GM19240 (cell line): Measurements from ENCODE around the gene HOXC10.
A peak's percentile ranks its signal among the peaks of the same experiment; 100 is the strongest.

ENCODE experiments used
- DNase-seq: peaks from one replicate; pipeline ENCODE4 v3.0.0; 2011; ENCODE audit warnings: low spot score; ENCODE audit not compliant: insufficient read length

Gene HOXC10

DNA sequence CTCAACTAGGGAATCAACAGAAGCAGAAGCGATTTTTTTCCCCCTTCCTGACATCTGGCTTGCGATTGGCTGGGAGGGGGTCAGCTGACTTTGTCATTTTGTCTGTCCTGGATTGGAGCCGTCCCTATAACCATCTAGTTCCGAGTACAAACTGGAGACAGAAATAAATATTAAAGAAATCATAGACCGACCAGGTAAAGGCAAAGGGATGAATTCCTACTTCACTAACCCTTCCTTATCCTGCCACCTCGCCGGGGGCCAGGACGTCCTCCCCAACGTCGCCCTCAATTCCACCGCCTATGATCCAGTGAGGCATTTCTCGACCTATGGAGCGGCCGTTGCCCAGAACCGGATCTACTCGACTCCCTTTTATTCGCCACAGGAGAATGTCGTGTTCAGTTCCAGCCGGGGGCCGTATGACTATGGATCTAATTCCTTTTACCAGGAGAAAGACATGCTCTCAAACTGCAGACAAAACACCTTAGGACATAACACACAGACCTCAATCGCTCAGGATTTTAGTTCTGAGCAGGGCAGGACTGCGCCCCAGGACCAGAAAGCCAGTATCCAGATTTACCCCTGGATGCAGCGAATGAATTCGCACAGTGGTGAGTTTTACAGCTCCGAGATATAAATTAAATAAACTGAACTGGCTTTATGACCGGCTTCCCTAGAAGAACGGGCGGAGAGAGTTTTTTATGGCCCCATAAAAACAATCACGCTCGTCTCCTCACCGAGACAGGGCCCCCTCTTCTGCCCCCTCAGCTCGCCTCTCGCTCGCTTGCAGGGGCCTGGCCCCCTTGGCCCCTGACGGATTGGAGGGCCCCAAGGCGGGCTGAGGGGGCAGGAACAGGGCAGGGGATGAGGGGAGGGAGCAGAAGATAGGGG lies 43.6 kb downstream of the HOXC10 start, which contains the start of gene HOXC6:
HOXC6 (plus strand) TSS at position 127 of the 888 bp plus-strand sequence; CDS start at position 209, 82 bp downstream.
- no peak for DNase-seq

DNA sequence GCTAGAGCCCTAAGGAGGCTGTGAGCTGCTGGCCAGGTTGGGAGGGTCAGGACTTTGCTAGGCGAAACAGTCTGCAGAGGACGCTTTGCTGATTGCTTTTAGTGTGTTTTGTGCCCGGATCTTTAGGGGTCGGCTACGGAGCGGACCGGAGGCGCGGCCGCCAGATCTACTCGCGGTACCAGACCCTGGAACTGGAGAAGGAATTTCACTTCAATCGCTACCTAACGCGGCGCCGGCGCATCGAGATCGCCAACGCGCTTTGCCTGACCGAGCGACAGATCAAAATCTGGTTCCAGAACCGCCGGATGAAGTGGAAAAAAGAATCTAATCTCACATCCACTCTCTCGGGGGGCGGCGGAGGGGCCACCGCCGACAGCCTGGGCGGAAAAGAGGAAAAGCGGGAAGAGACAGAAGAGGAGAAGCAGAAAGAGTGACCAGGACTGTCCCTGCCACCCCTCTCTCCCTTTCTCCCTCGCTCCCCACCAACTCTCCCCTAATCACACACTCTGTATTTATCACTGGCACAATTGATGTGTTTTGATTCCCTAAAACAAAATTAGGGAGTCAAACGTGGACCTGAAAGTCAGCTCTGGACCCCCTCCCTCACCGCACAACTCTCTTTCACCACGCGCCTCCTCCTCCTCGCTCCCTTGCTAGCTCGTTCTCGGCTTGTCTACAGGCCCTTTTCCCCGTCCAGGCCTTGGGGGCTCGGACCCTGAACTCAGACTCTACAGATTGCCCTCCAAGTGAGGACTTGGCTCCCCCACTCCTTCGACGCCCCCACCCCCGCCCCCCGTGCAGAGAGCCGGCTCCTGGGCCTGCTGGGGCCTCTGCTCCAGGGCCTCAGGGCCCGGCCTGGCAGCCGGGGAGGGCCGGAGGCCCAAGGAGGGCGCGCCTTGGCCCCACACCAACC lies 44.8 kb downstream of the HOXC10 start:
- no peak for DNase-seq

DNA sequence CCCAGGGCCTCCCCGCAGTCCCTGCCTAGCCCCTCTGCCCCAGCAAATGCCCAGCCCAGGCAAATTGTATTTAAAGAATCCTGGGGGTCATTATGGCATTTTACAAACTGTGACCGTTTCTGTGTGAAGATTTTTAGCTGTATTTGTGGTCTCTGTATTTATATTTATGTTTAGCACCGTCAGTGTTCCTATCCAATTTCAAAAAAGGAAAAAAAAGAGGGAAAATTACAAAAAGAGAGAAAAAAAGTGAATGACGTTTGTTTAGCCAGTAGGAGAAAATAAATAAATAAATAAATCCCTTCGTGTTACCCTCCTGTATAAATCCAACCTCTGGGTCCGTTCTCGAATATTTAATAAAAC lies 45.5 kb downstream of the HOXC10 start:
- DNase-seq = no peak

GRCh38 chr12:54030889-54031471 lies 46.0 kb downstream of the HOXC10 start:
- no peak for DNase-seq

- no peak for DNase-seq
Measured at GRCh38 chr12:54031480-54031879, 46.5 kb downstream of the HOXC10 start.

DNA sequence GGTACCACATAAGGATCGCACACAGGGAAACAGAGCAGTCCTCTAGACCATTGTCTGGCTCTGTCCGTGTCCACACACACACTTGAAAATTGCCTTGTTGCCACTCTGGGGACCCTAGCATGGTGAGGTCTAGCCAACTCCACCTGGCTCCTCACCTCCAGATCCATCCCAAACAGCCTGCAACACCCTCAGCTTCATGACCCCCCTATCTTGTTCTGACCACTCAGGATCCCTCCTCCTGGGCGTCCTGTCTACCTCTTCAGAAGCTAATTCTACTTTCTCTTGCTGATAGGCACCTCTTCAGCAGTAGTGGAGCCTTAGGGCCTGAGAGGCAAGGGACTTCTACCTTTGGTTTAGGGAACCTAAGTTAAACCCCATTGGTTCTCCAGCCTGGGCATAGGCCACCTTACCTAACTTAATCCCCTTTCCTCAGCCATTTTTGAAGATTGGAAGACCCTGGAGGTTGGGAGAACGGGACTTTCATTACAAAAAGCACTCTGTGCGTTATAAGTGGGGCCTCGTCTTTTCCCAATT lies 47.2 kb downstream of the HOXC10 start:
- no peak for DNase-seq

- DNase-seq = peak; percentile 69
Measured at GRCh38 chr12:54032627-54033100, 47.7 kb downstream of the HOXC10 start, which contains the start of gene HOXC5. HOXC5 (plus strand) TSS chr12:54033050; CDS start chr12:54033123, 73 bp downstream.

- DNase-seq = no peak
Measured at GRCh38 chr12:54033106-54033979, 48.4 kb downstream of the HOXC10 start.

DNA sequence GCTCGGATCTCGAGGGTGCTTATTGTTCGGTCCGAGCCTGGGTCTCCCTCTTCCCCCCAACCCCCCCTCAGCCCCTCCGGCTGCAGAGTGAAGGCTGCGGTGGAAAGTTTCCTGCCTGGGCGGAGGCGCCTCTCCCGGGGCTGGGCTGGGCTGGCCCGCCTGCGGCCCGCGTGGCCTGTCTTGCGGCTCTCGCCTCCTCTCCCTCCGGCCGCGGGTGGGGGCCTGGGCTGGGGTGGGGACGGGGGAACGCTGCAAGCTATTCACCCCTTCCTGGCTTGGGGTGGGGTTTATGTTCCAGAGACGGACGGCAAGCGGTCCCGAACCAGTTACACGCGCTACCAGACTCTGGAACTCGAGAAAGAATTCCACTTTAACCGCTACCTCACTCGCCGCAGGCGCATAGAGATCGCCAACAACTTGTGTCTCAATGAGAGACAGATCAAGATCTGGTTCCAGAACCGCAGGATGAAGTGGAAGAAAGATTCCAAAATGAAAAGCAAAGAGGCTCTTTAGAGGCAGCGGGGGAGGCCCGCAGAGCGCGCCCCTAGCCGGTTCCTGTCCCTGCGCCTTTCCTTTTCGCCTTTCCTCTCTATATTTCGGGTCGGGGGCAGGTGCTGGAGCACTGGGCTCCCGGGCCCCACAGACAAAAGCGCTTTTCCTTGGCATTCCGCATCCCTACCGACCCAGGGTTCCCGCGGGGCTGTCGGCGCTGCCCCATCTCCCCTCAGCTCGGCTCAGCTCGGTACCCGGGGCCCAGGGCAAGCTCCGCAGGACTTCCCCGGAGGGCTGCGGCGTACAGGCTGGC lies 49.2 kb downstream of the HOXC10 start:
- DNase-seq = no peak

DNA sequence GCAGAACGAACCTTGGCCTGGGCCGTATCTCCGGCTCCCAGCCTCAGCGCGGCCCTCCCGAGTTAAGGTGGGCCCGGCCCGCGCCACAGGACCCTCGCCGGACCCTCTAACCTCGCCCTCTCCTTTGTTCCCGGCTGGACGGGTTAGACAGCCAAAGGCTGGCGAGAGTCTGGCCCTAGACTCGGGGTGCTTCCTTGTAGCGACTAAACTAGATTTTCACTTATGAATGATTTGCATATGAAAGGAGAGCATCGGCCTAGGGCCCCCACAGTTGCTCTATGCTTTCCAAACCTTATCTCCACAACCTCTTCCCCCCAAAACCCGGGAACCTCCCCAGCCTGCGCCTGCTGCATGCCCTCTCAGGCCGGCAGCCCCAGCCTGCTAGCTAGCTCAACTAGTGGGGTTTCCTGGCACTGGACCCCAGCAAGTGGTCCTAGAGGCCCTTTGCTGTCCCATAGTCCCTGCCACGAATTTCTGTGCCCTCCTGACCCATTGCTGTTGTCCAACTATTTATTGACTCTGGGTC lies 49.9 kb downstream of the HOXC10 start:
- no peak for DNase-seq

DNA sequence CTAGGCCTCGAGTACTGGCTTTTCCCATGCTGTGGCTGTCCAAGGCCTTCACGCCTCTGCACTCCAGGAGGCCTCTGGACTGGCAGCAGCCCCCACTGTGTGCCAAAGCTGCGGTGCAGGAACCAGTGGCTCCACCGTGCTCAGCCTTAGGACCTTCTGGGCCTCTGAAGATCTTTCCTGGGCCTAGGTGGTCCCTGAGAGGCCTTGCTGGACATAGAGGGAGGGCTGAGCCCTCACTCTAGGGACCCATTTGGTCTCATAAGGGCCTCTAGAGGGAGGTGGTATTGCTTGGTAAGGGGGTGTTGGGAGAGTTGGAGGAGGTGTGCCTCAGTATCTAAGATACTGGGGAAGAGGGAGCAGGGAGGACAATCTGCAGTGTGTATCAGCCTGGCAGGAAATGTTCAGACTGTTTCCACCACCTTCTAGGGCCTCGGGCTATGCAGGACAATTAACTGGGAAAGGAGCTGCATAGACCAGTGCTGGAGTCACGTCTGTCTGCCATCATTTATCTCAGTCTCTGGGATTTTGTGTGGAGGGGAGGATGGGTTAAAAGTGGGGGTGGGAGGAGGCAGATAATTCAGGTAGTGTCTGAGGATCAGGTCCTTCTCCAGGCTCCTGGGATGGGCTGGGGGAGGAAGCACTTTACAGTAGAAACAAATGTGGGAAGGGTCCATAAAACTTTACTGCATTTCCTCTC lies 50.8 kb downstream of the HOXC10 start:
- DNase-seq = no peak

DNA sequence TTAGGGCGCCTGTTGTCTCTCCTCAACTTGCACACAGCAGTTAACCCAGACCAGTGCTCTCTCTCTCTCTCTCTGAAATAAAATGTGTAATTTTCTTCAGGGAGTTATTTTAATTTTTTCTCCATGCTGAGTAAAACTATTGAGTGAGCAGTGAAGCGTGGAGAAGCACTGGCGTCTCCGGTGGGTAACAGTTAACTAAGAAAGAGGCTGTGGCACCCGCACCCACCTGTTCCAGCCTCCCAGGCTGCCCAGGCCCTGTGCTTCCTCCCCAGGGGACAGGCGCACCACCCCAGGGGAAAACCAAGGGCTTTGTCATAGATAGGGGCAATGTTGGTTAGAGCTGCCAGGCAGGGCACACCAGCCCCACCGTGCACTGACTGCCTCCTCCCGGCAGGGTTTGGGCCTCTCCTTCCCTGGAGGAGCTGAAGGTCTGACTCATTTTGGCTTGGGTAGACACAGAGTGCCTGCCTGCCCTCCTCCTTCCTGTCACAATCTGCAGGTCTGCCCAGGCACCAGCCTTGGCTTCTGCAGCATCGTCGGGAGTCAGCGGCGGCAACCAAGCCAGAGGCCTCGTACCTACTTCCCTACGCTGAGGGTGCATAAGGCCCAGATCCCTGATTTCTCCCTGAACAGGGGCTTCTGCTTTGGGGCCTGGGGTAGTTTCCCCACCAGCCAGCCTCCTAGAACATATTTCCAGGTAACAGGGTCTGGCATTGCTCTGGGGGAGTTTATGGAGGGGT lies 51.8 kb downstream of the HOXC10 start:
- no peak for DNase-seq

- no peak for DNase-seq
Measured at GRCh38 chr12:54037360-54038283, 52.7 kb downstream of the HOXC10 start.

DNA sequence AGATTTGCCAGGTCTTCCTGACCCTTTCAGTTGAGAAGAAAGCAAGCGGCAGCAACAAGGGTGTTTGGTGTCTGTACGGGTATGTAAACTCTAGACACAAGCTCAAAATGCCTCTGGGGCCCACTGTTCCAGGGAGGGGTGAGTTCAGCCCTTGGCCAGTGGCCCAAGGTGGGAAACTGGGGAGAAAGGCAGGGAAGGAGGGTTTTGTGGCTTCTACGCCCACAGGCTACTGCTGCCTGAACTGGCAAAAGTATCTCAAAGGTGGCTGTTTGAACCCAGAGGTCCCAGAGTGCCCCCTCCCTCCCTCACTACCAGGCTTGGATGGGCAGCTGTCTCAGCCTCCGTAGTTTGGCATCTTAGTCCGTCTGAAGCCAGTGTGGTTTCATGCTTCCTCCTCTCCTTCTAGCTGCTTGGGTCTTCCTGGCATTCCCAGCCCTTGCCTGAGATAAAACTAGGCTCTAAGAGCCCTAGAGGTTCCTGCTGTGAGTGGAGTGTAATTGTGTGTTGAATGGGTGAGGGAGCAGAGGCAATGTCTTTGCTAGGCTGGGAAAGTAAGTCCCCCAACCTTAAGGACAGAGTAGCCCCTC lies 53.4 kb downstream of the HOXC10 start:
- no peak for DNase-seq

- DNase-seq = no peak
Measured at GRCh38 chr12:54038871-54039414, 54.0 kb downstream of the HOXC10 start.
